Neuronal stem cell (in vitro differentiated cells): Measurements from ENCODE around the gene ABCA7.

Experiments
- DNase-seq: peaks from one replicate; pipeline ENCODE4 v3.0.0-alpha.2; 2013; ENCODE audit warnings: low spot score
- H2AFZ ChIP-seq: one replicate; pipeline ENCODE4 v1.6.1; 2013; ENCODE audit warnings: mild to moderate bottlenecking, low read length, inconsistent platforms
- H2AK5ac ChIP-seq: 2 replicates; pipeline ENCODE4 v1.6.1; 2013; ENCODE audit warnings: low read depth, mild to moderate bottlenecking, inconsistent platforms, low read length, moderate library complexity, mixed read lengths
- H2BK120ac ChIP-seq: 2 replicates; pipeline ENCODE4 v1.6.1; 2013; ENCODE audit warnings: low read depth, mild to moderate bottlenecking, inconsistent platforms, low read length, moderate library complexity, mixed read lengths
- H2BK12ac ChIP-seq: one replicate; pipeline ENCODE4 v1.6.1; 2013; ENCODE audit warnings: low read length, inconsistent platforms
- H2BK15ac ChIP-seq: 2 replicates; pipeline ENCODE4 v1.6.1; 2013; ENCODE audit warnings: mild to moderate bottlenecking, low read length, inconsistent platforms, mixed read lengths
- H2BK5ac ChIP-seq: one replicate; pipeline ENCODE4 v1.6.1; 2013; ENCODE audit warnings: inconsistent platforms, mild to moderate bottlenecking, low read length, moderate library complexity
- H3K14ac ChIP-seq: one replicate; pipeline ENCODE4 v1.6.1; 2013; ENCODE audit warnings: low read length, inconsistent platforms
- H3K18ac ChIP-seq: 2 replicates; pipeline ENCODE4 v1.6.1; 2013; ENCODE audit warnings: low read length, inconsistent platforms
- H3K23ac ChIP-seq: 2 replicates; pipeline ENCODE4 v1.6.1; 2013; ENCODE audit warnings: low read depth, mild to moderate bottlenecking, mixed read lengths, low read length, inconsistent platforms; ENCODE audit not compliant: poor library complexity
- H3K27ac ChIP-seq: replicated peaks from 3 replicates; pipeline ENCODE4 v1.5.1; 2013; ENCODE audit warnings: low read length, inconsistent platforms
- H3K27me3 ChIP-seq, 3 experiments: 2 replicates each; pipeline ENCODE4 v1.6.1; 2013; ENCODE audit warnings: low read length in 3 of 3, mild to moderate bottlenecking in 2 of 3, inconsistent platforms in 1 of 3, low read depth in 1 of 3, mixed read lengths in 1 of 3, moderate library complexity in 1 of 3; ENCODE audit not compliant: control insufficient read depth in 3 of 3, insufficient read depth in 3 of 3
- H3K36me3 ChIP-seq, 2 donors: replicated peaks in 1 of 2; 2 replicates each; pipeline ENCODE4 v1.6.1; 2013; ENCODE audit warnings: low read length in 2 of 2; ENCODE audit not compliant: control insufficient read depth in 2 of 2, insufficient read depth in 2 of 2
- H3K4ac ChIP-seq: 2 replicates; pipeline ENCODE4 v1.6.1; 2013; ENCODE audit warnings: inconsistent platforms, mild to moderate bottlenecking, low read length, moderate library complexity
- H3K4me1 ChIP-seq, 2 donors: 1 replicate in 1 of 2; 2 replicates in 1 of 2; pipeline ENCODE4 v1.6.1; 2013; ENCODE audit warnings: low read length in 2 of 2, low read depth in 1 of 2; ENCODE audit not compliant: control insufficient read depth in 2 of 2, insufficient read depth in 1 of 2
- H3K4me2 ChIP-seq: one replicate; pipeline ENCODE4 v1.6.1; 2013; ENCODE audit warnings: mild to moderate bottlenecking, low read length, inconsistent platforms; ENCODE audit not compliant: insufficient read depth, poor library complexity, severe bottlenecking
- H3K4me3 ChIP-seq, 2 donors: 2 replicates each; pipeline ENCODE4 v1.5.1; 2013; ENCODE audit warnings: low read length in 2 of 2, mild to moderate bottlenecking in 2 of 2, inconsistent platforms in 1 of 2, moderate library complexity in 1 of 2
- H3K79me1 ChIP-seq: one replicate; pipeline ENCODE4 v1.6.1; 2013; ENCODE audit warnings: low read depth, mild to moderate bottlenecking, inconsistent platforms, low read length, moderate library complexity
- H3K9ac ChIP-seq: one replicate; pipeline ENCODE4 v1.6.1; 2013; ENCODE audit warnings: mild to moderate bottlenecking, low read depth, low read length, inconsistent platforms; ENCODE audit not compliant: poor library complexity
- H3K9me3 ChIP-seq, 2 donors: replicated peaks in 1 of 2; 2 replicates each; pipeline versions ENCODE3 to v1.6.1; 2013; ENCODE audit warnings: low read length in 2 of 2, mild to moderate bottlenecking in 2 of 2, inconsistent platforms in 1 of 2, low read depth in 1 of 2, mixed read lengths in 1 of 2, moderate library complexity in 1 of 2; ENCODE audit not compliant: control insufficient read depth in 2 of 2, insufficient read depth in 1 of 2
- H4K8ac ChIP-seq: one replicate; pipeline ENCODE4 v1.6.1; 2013; ENCODE audit warnings: low read depth, mild to moderate bottlenecking, inconsistent platforms, low read length, moderate library complexity
- H4K91ac ChIP-seq: one replicate; pipeline ENCODE4 v1.6.1; 2013; ENCODE audit warnings: low read length, low read depth, mild to moderate bottlenecking, inconsistent platforms; ENCODE audit not compliant: poor library complexity
- WGBS, 2 donors: extraction: QIAGEN DNeasy Blood & Tissue Kit; methylation state at CpG; one replicate each; pipeline ENCODE4 v1.1.7; 2013; ENCODE audit warnings: missing lambda C conversion rate in 2 of 2, mixed read lengths in 1 of 2; ENCODE audit not compliant: insufficient read length in 2 of 2, insufficient replicate concordance in 1 of 2; ENCODE audit errors: extremely low coverage in 2 of 2; 5-methylcytosine and 5-hydroxymethylcytosine counted together

The ABCA7 gene

DNA sequence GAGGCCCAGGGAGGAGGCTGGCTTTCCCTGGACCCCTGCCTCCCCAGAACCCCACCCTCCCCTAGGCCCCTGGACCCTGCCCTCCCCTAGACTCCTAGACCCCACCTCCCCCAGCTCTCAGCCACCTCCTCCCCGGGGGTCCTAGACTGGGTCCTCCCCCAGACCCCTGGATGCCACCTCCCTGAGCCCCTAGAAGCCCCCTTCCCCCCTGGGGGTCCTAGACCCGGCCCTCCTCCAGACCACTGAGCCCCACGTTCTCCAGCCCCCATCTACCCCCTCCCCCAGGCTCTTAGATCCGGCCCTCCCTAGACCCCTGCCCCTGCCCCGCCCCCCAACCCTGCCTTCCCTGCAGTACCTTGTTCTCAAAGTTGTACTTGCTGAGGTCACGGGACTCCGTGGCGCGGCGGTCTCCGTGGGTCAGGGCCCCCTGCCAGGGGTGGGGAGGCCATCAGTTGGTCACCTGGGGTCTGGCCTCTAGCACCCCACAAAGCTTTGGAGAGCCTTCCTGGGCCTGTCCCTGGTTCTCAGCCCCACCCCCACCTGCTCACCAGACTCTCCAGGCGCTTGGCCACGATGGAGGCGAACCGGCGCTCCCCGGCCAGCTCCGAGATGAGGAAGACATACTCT is 71.8 kb downstream of the ABCA7 start:
- Histone ChIP-seq H3K36me3 (peaks cover 12 to 59% of the 10 kb centered on the region in 2 donors), H4K91ac (no peak overlapping the region), H3K79me1 (peaks cover 7% of the 10 kb centered on the region), H3K9me3 (no peaks in the 10 kb centered on the region), H3K4ac (no peak overlapping the region), H4K8ac (no peak overlapping the region), H3K4me2 (no peak overlapping the region), H3K4me3 (no peak overlapping the region), H2AK5ac (peak overlapping the region; percentile 95), H2BK120ac (no peak overlapping the region), H2BK5ac (no peak overlapping the region), H3K27ac (no peak overlapping the region), H2AFZ (no peak overlapping the region), H3K4me1 (peaks cover 4 to 8% of the 10 kb centered on the region in 2 donors), H3K27me3 (no peaks in the 10 kb centered on the region), H3K9ac (peak overlapping the region; percentile 60), H3K18ac (no peak overlapping the region), H2BK15ac (peak overlapping the region; percentile 67), H2BK12ac (no peak overlapping the region), H3K14ac (peak overlapping the region; percentile 38), H3K23ac (peak overlapping the region; percentile 73)
- DNase-seq = no peak
- no CpG with 5 or more reads among the region's 18 CpGs for WGBS, 2 donors

DNA sequence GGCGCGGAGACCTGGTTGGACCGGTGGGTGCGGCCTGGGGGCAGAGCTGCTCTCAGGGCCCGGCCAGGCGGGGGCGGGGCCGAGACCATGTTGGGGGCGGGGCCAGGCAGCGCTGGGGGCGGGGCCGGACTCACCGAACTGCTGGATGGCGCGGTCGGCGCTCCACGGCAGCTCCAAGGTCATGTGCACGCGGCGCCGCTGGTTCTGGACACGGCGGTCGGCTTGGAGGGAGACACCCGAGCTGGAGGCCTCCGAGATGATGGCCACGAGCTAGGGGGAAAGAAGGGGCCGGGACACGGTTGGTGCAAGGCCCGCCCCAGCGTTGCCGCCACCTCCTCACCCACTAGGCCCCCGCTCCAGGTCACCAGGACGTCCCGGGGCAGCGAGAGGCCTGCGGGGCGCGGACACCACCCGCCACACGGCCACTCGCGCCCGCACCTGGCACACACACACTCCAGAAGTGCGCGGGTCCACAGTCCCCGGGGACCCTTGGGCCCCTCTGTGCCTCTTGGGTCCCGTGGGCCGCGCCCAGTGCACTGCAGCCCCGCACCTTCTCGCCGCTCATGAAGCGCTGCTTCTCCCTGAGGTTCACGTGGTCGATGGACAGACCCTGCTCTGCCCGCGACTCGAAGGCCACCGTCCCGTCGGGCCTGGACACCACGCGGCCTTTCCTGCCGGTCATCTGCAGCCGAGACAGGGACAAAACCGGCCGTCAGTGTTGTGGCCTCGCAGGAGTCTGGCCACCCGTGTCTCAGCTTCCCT is 72.5 kb downstream of the ABCA7 start:
- Histone ChIP-seq H3K4ac (peak overlapping the region; percentile 84), H2BK12ac (peak overlapping the region; percentile 88), H4K91ac (peak overlapping the region; percentile 95), H3K9me3 (no peaks in the 10 kb centered on the region), H3K23ac (peak overlapping the region; percentile 73), H3K36me3 (peaks cover 9 to 59% of the 10 kb centered on the region in 2 donors), H2AFZ (no peak overlapping the region), H3K9ac (peak overlapping the region; percentile 60), H3K79me1 (peaks cover 7% of the 10 kb centered on the region), H3K4me3 (no peak overlapping the region), H2BK120ac (peak overlapping the region; percentile 24), H2BK5ac (peak overlapping the region; percentile 87), H2BK15ac (peak overlapping the region; percentile 87), H4K8ac (no peak overlapping the region), H3K4me1 (peaks cover 4 to 8% of the 10 kb centered on the region in 2 donors), H3K14ac (peak overlapping the region; percentile 75), H2AK5ac (peak overlapping the region; percentile 100), H3K27me3 (no peaks in the 10 kb centered on the region), H3K18ac (peak overlapping the region; percentile 65), H3K4me2 (no peak overlapping the region), H3K27ac (no peak overlapping the region)
- WGBS, 2 donors = no CpG with 5 or more reads among the region's 71 CpGs
- DNase-seq = no peak

DNA sequence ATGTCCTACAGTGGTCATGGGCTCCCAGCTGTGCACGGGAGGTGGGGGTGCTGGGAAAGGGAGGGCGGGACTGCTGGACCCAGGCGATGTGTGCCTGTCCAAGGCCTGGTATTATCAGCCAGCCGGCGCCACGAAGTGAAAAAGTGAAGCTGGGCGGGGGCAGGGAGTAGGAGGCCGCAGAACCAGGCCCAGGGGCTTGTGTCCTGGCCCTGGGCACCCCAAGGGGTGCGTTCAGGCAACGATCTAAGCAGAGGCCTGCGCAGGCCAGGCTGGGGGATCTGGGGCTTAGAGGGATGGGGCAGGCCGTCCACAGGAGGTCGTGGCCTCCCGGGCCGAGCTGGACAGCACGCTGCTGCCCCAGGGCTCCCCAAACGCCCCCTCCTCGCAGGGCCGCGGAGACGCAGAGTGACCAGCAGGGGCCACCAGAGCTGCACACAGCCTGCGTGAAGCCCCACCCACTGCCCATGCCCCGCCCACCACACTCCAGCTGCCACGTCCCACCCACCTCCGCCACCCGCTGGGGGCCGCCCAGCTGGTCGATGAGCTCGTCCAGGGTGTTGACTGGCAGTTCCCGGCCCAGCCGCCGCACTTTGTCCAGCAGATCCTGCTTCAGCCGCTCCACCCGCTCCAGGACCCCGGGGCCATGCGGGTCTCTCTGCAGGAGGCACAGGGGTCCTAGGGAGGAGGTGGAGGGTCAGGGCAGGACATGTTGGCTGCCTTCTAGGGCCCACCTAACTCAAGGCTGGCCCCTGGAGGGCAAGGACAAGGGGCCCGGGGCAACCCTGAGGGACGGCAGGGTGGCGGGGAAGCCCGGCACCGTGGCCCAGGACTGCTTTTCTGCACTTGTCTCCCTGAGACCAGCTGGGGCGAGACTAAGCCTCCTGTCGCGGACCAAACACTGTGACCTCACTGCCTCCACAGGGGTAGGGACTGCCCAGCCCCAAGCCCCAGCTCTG is 73.4 kb downstream of the ABCA7 start:
- WGBS, 2 donors = no CpG with 5 or more reads among the region's 44 CpGs
- Histone ChIP-seq H2BK15ac (peak overlapping the region; percentile 87), H3K4me3 (no peak overlapping the region), H2BK120ac (peak overlapping the region; percentile 24), H2AFZ (no peak overlapping the region), H3K4me1 (peaks cover 4 to 8% of the 10 kb centered on the region in 2 donors), H4K8ac (no peak overlapping the region), H3K4ac (no peak overlapping the region), H3K9ac (peak overlapping the region; percentile 84), H2BK5ac (peak overlapping the region; percentile 87), H3K27ac (peak overlapping the region; percentile 51), H2AK5ac (peak overlapping the region; percentile 100), H3K36me3 (peaks cover 9 to 60% of the 10 kb centered on the region in 2 donors), H2BK12ac (peak overlapping the region; percentile 88), H3K4me2 (peak overlapping the region; percentile 25), H3K79me1 (peaks cover 7% of the 10 kb centered on the region), H3K14ac (peak overlapping the region; percentile 75), H3K27me3 (no peaks in the 10 kb centered on the region), H3K9me3 (no peaks in the 10 kb centered on the region), H4K91ac (peak overlapping the region; percentile 95), H3K18ac (peak overlapping the region; percentile 65), H3K23ac (peak overlapping the region; percentile 22)
- peak; percentile 88 for DNase-seq
